Measurements from ENCODE around the gene SLC1A3. TPM values are rescaled to one million over a fixed set of nuclear protein-coding genes. Genes with fewer than 3 reads are reported as not detected.

SLC1A3 gene
- total and polyA plus RNA-seq, 2 donors (not counting 1 experiment from before 2014, with no cell fraction given), result 0.37 TPM; not detected in 1

GRCh38 chr5:36670548-36670947 is 64.1 kb downstream of the SLC1A3 start:
- ChIA-PET CTCF (interaction anchor here (0.8 to 1.8 kb wide), 3 partner anchors 15 to 26 kb away, joined by 3 to 7 read pairs (median 6); no protein-coding TSS in a partner anchor), POLR2A (no interaction called here)
- H3K36me3 ChIP-seq (replicated peaks in 1 of 2; ENCODE audit: control extremely low read depth in 1 of 2, control insufficient read depth in 1 of 2, extremely low read depth in 1 of 2, insufficient read depth in 2 of 2, low read length in 1 of 2), result no peaks in the 10 kb centered on the region
- no peaks in the 10 kb centered on the region for H3K27me3 ChIP-seq (replicated peaks in 1 of 4; ENCODE audit: control extremely low read depth in 1 of 4, control insufficient read depth in 3 of 4, insufficient read depth in 4 of 4, low read length in 3 of 4)
- no peak for ATAC-seq (ENCODE audit: low read depth)
- no peak overlapping the region for H3K4me3 Mint-ChIP-seq
- no peak overlapping the region for H3K4me3 ChIP-seq (ENCODE audit: control extremely low read depth in 1 of 5, extremely low read depth in 1 of 5, insufficient read depth in 1 of 5, low read depth in 2 of 5, low read length in 4 of 5)
- no peak overlapping the region for H3K9ac ChIP-seq (ENCODE audit: low read length)
- H2AFZ ChIP-seq (ENCODE audit: insufficient read depth, low read depth, low read length, poor library complexity, severe bottlenecking), result no peak overlapping the region
- H3K4me2 ChIP-seq (replicated peaks; ENCODE audit: low read depth, low read length, poor library complexity, severe bottlenecking), result no peak overlapping the region
- DNase-seq, result no peak
- intact Hi-C loops (cut with micrococcal nuclease), result no loop called here
- H3K9me3 ChIP-seq (ENCODE audit: control extremely low read depth in 1 of 3, control insufficient read depth in 2 of 3, insufficient read depth in 1 of 3, low read length in 2 of 3), result no peaks in the 10 kb centered on the region
- no peaks in the 10 kb centered on the region for H3K4me1 ChIP-seq (ENCODE audit: control insufficient read depth in 2 of 2, insufficient read depth in 2 of 2, low read length in 2 of 2)
- no peak overlapping the region for H3K27ac ChIP-seq (ENCODE audit: low read length in 2 of 2)
- H3K4me1 Mint-ChIP-seq, result no peaks in the 10 kb centered on the region
- H3K79me2 ChIP-seq (ENCODE audit: control insufficient read depth, insufficient read depth, low read length), result no peaks in the 10 kb centered on the region
- no peaks in the 10 kb centered on the region for H3K9me3 Mint-ChIP-seq (ENCODE audit: insufficient read depth)
- TF ChIP-seq EZH2 (IDR thresholded peaks at IDR 0.05; ENCODE audit: borderline replicate concordance, insufficient read depth, low read depth, low read length, poor library complexity, severe bottlenecking), result no peak
- TF ChIP-seq, protein P1, sequence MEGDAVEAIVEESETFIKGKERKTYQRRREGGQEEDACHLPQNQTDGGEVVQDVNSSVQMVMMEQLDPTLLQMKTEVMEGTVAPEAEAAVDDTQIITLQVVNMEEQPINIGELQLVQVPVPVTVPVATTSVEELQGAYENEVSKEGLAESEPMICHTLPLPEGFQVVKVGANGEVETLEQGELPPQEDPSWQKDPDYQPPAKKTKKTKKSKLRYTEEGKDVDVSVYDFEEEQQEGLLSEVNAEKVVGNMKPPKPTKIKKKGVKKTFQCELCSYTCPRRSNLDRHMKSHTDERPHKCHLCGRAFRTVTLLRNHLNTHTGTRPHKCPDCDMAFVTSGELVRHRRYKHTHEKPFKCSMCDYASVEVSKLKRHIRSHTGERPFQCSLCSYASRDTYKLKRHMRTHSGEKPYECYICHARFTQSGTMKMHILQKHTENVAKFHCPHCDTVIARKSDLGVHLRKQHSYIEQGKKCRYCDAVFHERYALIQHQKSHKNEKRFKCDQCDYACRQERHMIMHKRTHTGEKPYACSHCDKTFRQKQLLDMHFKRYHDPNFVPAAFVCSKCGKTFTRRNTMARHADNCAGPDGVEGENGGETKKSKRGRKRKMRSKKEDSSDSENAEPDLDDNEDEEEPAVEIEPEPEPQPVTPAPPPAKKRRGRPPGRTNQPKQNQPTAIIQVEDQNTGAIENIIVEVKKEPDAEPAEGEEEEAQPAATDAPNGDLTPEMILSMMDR (IDR thresholded peaks at IDR 0.05), result no peak
- no peaks in the 10 kb centered on the region for H4K20me1 ChIP-seq (ENCODE audit: control insufficient read depth, insufficient read depth, low read length, poor library complexity, severe bottlenecking)
- peaks cover 7% of the 10 kb centered on the region for H3K27me3 Mint-ChIP-seq
- no peak overlapping the region for H3K27ac Mint-ChIP-seq
- WGBS (ENCODE audit: insufficient coverage), result 100% methylated on average over 2 of the region's 3 CpGs

- 100% methylated on average over 1 of the region's 3 CpGs for WGBS (ENCODE audit: insufficient coverage)
- H3K4me3 ChIP-seq (ENCODE audit: control extremely low read depth in 1 of 5, extremely low read depth in 1 of 5, insufficient read depth in 1 of 5, low read depth in 2 of 5, low read length in 4 of 5), result no peak overlapping the region
- H4K20me1 ChIP-seq (ENCODE audit: control insufficient read depth, insufficient read depth, low read length, poor library complexity, severe bottlenecking), result no peaks in the 10 kb centered on the region
- H3K27me3 ChIP-seq (replicated peaks in 1 of 4; ENCODE audit: control extremely low read depth in 1 of 4, control insufficient read depth in 3 of 4, insufficient read depth in 4 of 4, low read length in 3 of 4), result no peaks in the 10 kb centered on the region
- H3K36me3 ChIP-seq (replicated peaks in 1 of 2; ENCODE audit: control extremely low read depth in 1 of 2, control insufficient read depth in 1 of 2, extremely low read depth in 1 of 2, insufficient read depth in 2 of 2, low read length in 1 of 2), result no peaks in the 10 kb centered on the region
- ChIA-PET CTCF (interaction anchor here (0.6 kb wide), 1 partner anchor 149 kb away, joined by 3 read pairs; no protein-coding TSS in a partner anchor), POLR2A (no interaction called here)
- no peaks in the 10 kb centered on the region for H3K4me1 Mint-ChIP-seq
- DNase-seq (no peak), ATAC-seq (ENCODE audit: low read depth) (no peak)
- H3K4me2 ChIP-seq (replicated peaks; ENCODE audit: low read depth, low read length, poor library complexity, severe bottlenecking), result no peak overlapping the region
- peaks cover 8% of the 10 kb centered on the region for H3K27me3 Mint-ChIP-seq
- no peaks in the 10 kb centered on the region for H3K79me2 ChIP-seq (ENCODE audit: control insufficient read depth, insufficient read depth, low read length)
- intact Hi-C loops (cut with micrococcal nuclease), result no loop called here
- H3K27ac Mint-ChIP-seq, result no peak overlapping the region
- no peak overlapping the region for H2AFZ ChIP-seq (ENCODE audit: insufficient read depth, low read depth, low read length, poor library complexity, severe bottlenecking)
- no peak overlapping the region for H3K4me3 Mint-ChIP-seq
- H3K9me3 ChIP-seq (ENCODE audit: control extremely low read depth in 1 of 3, control insufficient read depth in 2 of 3, insufficient read depth in 1 of 3, low read length in 2 of 3), result no peaks in the 10 kb centered on the region
- no peak overlapping the region for H3K27ac ChIP-seq (ENCODE audit: low read length in 2 of 2)
- no peak for TF ChIP-seq EZH2 (IDR thresholded peaks at IDR 0.05; ENCODE audit: borderline replicate concordance, insufficient read depth, low read depth, low read length, poor library complexity, severe bottlenecking)
- TF ChIP-seq, protein P1 (IDR thresholded peaks at IDR 0.05), result no peak
- no peak overlapping the region for H3K9ac ChIP-seq (ENCODE audit: low read length)
- H3K4me1 ChIP-seq (ENCODE audit: control insufficient read depth in 2 of 2, insufficient read depth in 2 of 2, low read length in 2 of 2), result no peaks in the 10 kb centered on the region
- no peaks in the 10 kb centered on the region for H3K9me3 Mint-ChIP-seq (ENCODE audit: insufficient read depth)
These were observed 68.9 kb downstream of the SLC1A3 start for GRCh38 chr5:36675282-36675681.

Data from B cell (primary cell).